ENCODE data around the gene SMYD3. TPM values are rescaled to one million over a fixed set of nuclear protein-coding genes. Genes with fewer than 3 reads are reported as not detected.

Gene SMYD3
- total and polyA plus RNA-seq, 9 of the 15 experiments (the other 6 are each of a cell fraction or from before 2014, with no cell fraction given): 128 to 440 (median 197) TPM

DNA sequence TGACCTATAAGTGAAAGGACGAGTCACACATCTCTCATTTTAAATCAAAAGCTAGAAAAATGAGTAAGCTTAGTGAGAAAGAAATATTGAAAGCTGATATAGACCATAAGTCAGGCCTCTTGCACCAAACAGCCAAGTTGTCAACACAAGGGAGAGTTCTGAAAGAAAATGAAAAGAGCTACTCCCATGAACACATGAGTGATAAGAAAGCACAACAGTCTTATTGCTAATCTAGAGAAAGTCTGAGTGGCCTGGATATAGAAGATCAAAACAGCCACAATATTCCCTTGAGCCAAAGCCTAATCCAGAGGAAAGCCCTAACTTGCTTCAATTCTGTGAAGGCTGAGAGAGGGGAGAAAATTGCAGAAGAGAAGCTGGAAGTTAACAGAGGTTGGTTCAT, 175.0 kb downstream of the SMYD3 start (continued):
- no peak for TF ChIP-seq SNIP1 (IDR thresholded peaks at IDR 0.05; ENCODE audit: low read depth)
- peak; percentile 61; the same call in 1 of the 2 replicates for TF ChIP-seq EP300 (IDR thresholded peaks at IDR 0.05; ENCODE audit: low read length)
- no peak for TF ChIP-seq DDX20 (tag; IDR thresholded peaks at IDR 0.05; ENCODE audit: low read depth)
- TF ChIP-seq, protein P1, sequence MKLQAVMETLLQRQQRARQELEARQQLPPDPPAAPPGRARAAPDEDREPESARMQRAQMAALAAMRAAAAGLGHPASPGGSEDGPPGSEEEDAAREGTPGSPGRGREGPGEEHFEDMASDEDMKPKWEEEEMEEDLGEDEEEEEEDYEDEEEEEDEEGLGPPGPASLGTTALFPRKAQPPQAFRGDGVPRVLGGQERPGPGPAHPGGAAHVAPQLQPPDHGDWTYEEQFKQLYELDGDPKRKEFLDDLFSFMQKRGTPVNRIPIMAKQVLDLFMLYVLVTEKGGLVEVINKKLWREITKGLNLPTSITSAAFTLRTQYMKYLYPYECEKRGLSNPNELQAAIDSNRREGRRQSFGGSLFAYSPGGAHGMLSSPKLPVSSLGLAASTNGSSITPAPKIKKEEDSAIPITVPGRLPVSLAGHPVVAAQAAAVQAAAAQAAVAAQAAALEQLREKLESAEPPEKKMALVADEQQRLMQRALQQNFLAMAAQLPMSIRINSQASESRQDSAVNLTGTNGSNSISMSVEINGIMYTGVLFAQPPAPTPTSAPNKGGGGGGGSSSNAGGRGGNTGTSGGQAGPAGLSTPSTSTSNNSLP (IDR thresholded peaks at IDR 0.05; ENCODE audit: borderline replicate concordance, low read depth, low read length): no peak
- TF ChIP-seq, protein P2, sequence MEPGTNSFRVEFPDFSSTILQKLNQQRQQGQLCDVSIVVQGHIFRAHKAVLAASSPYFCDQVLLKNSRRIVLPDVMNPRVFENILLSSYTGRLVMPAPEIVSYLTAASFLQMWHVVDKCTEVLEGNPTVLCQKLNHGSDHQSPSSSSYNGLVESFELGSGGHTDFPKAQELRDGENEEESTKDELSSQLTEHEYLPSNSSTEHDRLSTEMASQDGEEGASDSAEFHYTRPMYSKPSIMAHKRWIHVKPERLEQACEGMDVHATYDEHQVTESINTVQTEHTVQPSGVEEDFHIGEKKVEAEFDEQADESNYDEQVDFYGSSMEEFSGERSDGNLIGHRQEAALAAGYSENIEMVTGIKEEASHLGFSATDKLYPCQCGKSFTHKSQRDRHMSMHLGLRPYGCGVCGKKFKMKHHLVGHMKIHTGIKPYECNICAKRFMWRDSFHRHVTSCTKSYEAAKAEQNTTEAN (CRISPR knock-in tag; IDR thresholded peaks at IDR 0.05): no peak
- 0 out of 4 replicates have a peak, but pooled peaks of 1 of the 2 experiments have one; percentile 14 for TF ChIP-seq TRIM24 (IDR thresholded peaks at IDR 0.05)
- no peak for TF ChIP-seq NEUROD1 (IDR thresholded peaks at IDR 0.05; ENCODE audit: borderline replicate concordance, low read depth, low read length, partially characterized antibody)
- TF ChIP-seq, protein P3, sequence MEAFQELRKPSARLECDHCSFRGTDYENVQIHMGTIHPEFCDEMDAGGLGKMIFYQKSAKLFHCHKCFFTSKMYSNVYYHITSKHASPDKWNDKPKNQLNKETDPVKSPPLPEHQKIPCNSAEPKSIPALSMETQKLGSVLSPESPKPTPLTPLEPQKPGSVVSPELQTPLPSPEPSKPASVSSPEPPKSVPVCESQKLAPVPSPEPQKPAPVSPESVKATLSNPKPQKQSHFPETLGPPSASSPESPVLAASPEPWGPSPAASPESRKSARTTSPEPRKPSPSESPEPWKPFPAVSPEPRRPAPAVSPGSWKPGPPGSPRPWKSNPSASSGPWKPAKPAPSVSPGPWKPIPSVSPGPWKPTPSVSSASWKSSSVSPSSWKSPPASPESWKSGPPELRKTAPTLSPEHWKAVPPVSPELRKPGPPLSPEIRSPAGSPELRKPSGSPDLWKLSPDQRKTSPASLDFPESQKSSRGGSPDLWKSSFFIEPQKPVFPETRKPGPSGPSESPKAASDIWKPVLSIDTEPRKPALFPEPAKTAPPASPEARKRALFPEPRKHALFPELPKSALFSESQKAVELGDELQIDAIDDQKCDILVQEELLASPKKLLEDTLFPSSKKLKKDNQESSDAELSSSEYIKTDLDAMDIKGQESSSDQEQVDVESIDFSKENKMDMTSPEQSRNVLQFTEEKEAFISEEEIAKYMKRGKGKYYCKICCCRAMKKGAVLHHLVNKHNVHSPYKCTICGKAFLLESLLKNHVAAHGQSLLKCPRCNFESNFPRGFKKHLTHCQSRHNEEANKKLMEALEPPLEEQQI (IDR thresholded peaks at IDR 0.05): no peak
- TF ChIP-seq HDAC2 (IDR thresholded peaks at IDR 0.05): no peak
- TF ChIP-seq SMC3 (conservative IDR thresholded peaks at IDR 0.05; ENCODE audit: insufficient read depth, low read depth, low read length): no peak
- TF ChIP-seq ZNF316 (IDR thresholded peaks at IDR 0.05): no peak
- TF ChIP-seq ZC3H8 (IDR thresholded peaks at IDR 0.05): no peak
- no peak for TF ChIP-seq SETDB1 (IDR thresholded peaks at IDR 0.05; ENCODE audit: low read length)
- TF ChIP-seq HNRNPL (IDR thresholded peaks at IDR 0.05; ENCODE audit: low read depth, low read length): no peak
- TF ChIP-seq, protein P4, sequence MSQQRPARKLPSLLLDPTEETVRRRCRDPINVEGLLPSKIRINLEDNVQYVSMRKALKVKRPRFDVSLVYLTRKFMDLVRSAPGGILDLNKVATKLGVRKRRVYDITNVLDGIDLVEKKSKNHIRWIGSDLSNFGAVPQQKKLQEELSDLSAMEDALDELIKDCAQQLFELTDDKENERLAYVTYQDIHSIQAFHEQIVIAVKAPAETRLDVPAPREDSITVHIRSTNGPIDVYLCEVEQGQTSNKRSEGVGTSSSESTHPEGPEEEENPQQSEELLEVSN (IDR thresholded peaks at IDR 0.05; ENCODE audit: borderline replicate concordance in 1 of 2, extremely low read depth in 1 of 2, insufficient read depth in 1 of 2, insufficient read length in 1 of 2, low read depth in 1 of 2, low read length in 1 of 2, poor library complexity in 1 of 2, severe bottlenecking in 1 of 2): no peak
- TF ChIP-seq MCM5 (IDR thresholded peaks at IDR 0.05; ENCODE audit: low read depth): no peak
- no peak for TF ChIP-seq RAD51 (IDR thresholded peaks at IDR 0.05; ENCODE audit: borderline replicate concordance, low read depth)
- TF ChIP-seq CEBPB (tag; IDR thresholded peaks at IDR 0.05): no peak
- TF ChIP-seq, protein P5, sequence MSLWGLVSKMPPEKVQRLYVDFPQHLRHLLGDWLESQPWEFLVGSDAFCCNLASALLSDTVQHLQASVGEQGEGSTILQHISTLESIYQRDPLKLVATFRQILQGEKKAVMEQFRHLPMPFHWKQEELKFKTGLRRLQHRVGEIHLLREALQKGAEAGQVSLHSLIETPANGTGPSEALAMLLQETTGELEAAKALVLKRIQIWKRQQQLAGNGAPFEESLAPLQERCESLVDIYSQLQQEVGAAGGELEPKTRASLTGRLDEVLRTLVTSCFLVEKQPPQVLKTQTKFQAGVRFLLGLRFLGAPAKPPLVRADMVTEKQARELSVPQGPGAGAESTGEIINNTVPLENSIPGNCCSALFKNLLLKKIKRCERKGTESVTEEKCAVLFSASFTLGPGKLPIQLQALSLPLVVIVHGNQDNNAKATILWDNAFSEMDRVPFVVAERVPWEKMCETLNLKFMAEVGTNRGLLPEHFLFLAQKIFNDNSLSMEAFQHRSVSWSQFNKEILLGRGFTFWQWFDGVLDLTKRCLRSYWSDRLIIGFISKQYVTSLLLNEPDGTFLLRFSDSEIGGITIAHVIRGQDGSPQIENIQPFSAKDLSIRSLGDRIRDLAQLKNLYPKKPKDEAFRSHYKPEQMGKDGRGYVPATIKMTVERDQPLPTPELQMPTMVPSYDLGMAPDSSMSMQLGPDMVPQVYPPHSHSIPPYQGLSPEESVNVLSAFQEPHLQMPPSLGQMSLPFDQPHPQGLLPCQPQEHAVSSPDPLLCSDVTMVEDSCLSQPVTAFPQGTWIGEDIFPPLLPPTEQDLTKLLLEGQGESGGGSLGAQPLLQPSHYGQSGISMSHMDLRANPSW (CRISPR knock-in tag; IDR thresholded peaks at IDR 0.05): no peak
- TF ChIP-seq ZFX (CRISPR knock-in tag; IDR thresholded peaks at IDR 0.05): peak; percentile 44; the same call in 1 of the 2 replicates
- no peak for TF ChIP-seq E2F3 (CRISPR knock-in tag; IDR thresholded peaks at IDR 0.05)

Data from K562 (cell line).